ENCODE measurements around the gene ASB13. TPM values are rescaled to one million over a fixed set of nuclear protein-coding genes. Genes with fewer than 3 reads are reported as not detected.
A peak's percentile ranks its signal among the peaks of the same experiment; 100 is the strongest.

The ASB13 gene
- total and polyA plus RNA-seq, 5 experiments from 2014 or later = 11.5 to 23.9 (median 18.5) TPM

GRCh38 chr10:5666841-5667630 lies 641 bp upstream of the ASB13 start:
- DNase-seq (no peak), ATAC-seq (peak in 1 of 2 donors; percentile 6)
- Mint-ChIP-seq H3K4me3 (peak overlapping the region; percentile 79 to 97 (median 91)), H3K27me3 (peaks cover 0 to 10% (median 0%) of the 10 kb centered on the region in 5 donors), H3K36me3 (no peaks in the 10 kb centered on the region), H3K4me1 (peaks cover 13 to 36% (median 22%) of the 10 kb centered on the region in 4 donors), H3K9me3 (peaks cover 0 to 1% (median 0%) of the 10 kb centered on the region in 9 donors), H3K27ac (peak overlapping the region in 9 of 10 donors; percentile 26 to 90 (median 82))
- POLR2A ChIA-PET = no interaction called here

- Mint-ChIP-seq H3K27ac (peak overlapping the region in 9 of 10 donors; percentile 10 to 90 (median 70)), H3K27me3 (peaks cover 0 to 7% (median 0%) of the 10 kb centered on the region in 5 donors), H3K36me3 (no peaks in the 10 kb centered on the region), H3K9me3 (no peaks in the 10 kb centered on the region), H3K4me3 (peak overlapping the region; percentile 79 to 97 (median 87)), H3K4me1 (peaks cover 13 to 43% (median 23%) of the 10 kb centered on the region in 4 donors)
- POLR2A ChIA-PET = interaction anchor here (0.6 to 1.0 kb wide), 4 partner anchors 7 to 225 kb away, joined by 3 to 5 read pairs (median 3); partner anchors contain the start of gene FBH1
- ATAC-seq (no peak), DNase-seq (peak in 2 of 10 donors; percentile 3 to 4)
Observed at GRCh38 chr10:5665373-5666007, 905 bp downstream of the ASB13 start.

GRCh38 chr10:5663692-5664427 lies 2.5 kb downstream of the ASB13 start:
- DNase-seq (no peak), ATAC-seq (no peak)
- Mint-ChIP-seq H3K27ac (peak overlapping the region in 3 of 10 donors; percentile 5 to 35 (median 12)), H3K4me3 (peak overlapping the region in 3 of 10 donors; percentile 28 to 75 (median 48)), H3K36me3 (peaks cover 0 to 1% (median 0%) of the 10 kb centered on the region in 3 donors), H3K4me1 (peaks cover 19 to 54% (median 33%) of the 10 kb centered on the region in 4 donors), H3K9me3 (no peaks in the 10 kb centered on the region), H3K27me3 (peaks cover 0 to 7% (median 0%) of the 10 kb centered on the region in 5 donors)
- POLR2A ChIA-PET = no interaction called here

- Mint-ChIP-seq H3K27ac (peak overlapping the region in 1 of 10 donors; percentile 60), H3K4me1 (peaks cover 22 to 54% (median 34%) of the 10 kb centered on the region in 4 donors)
- POLR2A ChIA-PET = interaction anchor here (0.6 kb wide), 1 partner anchor 150 kb away, joined by 3 read pairs; the partner anchor contains the start of gene GDI2
Observed at GRCh38 chr10:5662708-5663579, 3.5 kb downstream of the ASB13 start.

GRCh38 chr10:5661043-5661442 lies 5.4 kb downstream of the ASB13 start:
- H3K27me3 Mint-ChIP-seq = no peaks in the 10 kb centered on the region
- peaks cover 27 to 62% (median 40%) of the 10 kb centered on the region in 4 donors for H3K4me1 Mint-ChIP-seq
- no peaks in the 10 kb centered on the region for H3K9me3 Mint-ChIP-seq
- no peak overlapping the region for H3K4me3 Mint-ChIP-seq
- POLR2A ChIA-PET = interaction anchor here (0.9 kb wide), 1 partner anchor 10 kb away, joined by 3 read pairs; no protein-coding TSS in a partner anchor
- DNase-seq (no peak), ATAC-seq (no peak)
- peaks cover 0 to 1% (median 0%) of the 10 kb centered on the region in 3 donors for H3K36me3 Mint-ChIP-seq
- H3K27ac Mint-ChIP-seq = peak overlapping the region in 1 of 10 donors; percentile 21

More at GRCh38 chr10:5662708-5663579, 3.5 kb downstream of the ASB13 start:
- Mint-ChIP-seq H3K36me3 (peaks cover 0 to 1% (median 0%) of the 10 kb centered on the region in 3 donors), H3K4me3 (no peak overlapping the region), H3K27me3 (peaks cover 0 to 6% (median 0%) of the 10 kb centered on the region in 5 donors), H3K9me3 (no peaks in the 10 kb centered on the region)
- no peak for ATAC-seq
- DNase-seq = no peak

GRCh38 chr10:5659702-5660528 lies 6.5 kb downstream of the ASB13 start:
- POLR2A ChIA-PET = no interaction called here
- no peaks in the 10 kb centered on the region for H3K9me3 Mint-ChIP-seq
- H3K4me1 Mint-ChIP-seq = peaks cover 28 to 66% (median 39%) of the 10 kb centered on the region in 4 donors
- ATAC-seq (no peak), DNase-seq (no peak)
- H3K36me3 Mint-ChIP-seq = peaks cover 0 to 1% (median 0%) of the 10 kb centered on the region in 3 donors
- H3K27ac Mint-ChIP-seq = peak overlapping the region in 3 of 10 donors; percentile 66 to 87 (median 83)
- H3K27me3 Mint-ChIP-seq = no peaks in the 10 kb centered on the region
- H3K4me3 Mint-ChIP-seq = no peak overlapping the region

GRCh38 chr10:5658871-5659618 lies 7.3 kb downstream of the ASB13 start:
- peaks cover 0 to 1% (median 0%) of the 10 kb centered on the region in 3 donors for H3K36me3 Mint-ChIP-seq
- no peaks in the 10 kb centered on the region for H3K27me3 Mint-ChIP-seq
- H3K4me3 Mint-ChIP-seq = no peak overlapping the region
- POLR2A ChIA-PET = no interaction called here
- H3K9me3 Mint-ChIP-seq = no peaks in the 10 kb centered on the region
- H3K4me1 Mint-ChIP-seq = peaks cover 28 to 61% (median 40%) of the 10 kb centered on the region in 4 donors
- no peak for ATAC-seq
- H3K27ac Mint-ChIP-seq = peak overlapping the region in 3 of 10 donors; percentile 48 to 87 (median 51)
- no peak for DNase-seq

GRCh38 chr10:5656737-5657579 lies 9.4 kb downstream of the ASB13 start:
- no peaks in the 10 kb centered on the region for H3K27me3 Mint-ChIP-seq
- POLR2A ChIA-PET = interaction anchor here (0.9 kb wide), 1 partner anchor 36 kb away, joined by 3 read pairs; no protein-coding TSS in a partner anchor
- H3K4me3 Mint-ChIP-seq = peak overlapping the region in 9 of 10 donors; percentile 0 to 67 (median 49)
- peak overlapping the region in 9 of 10 donors; percentile 4 to 87 (median 70) for H3K27ac Mint-ChIP-seq
- ATAC-seq = peak in 1 of 2 donors; percentile 41
- DNase-seq = peak in 2 of 10 donors; percentile 19 to 21
- no peaks in the 10 kb centered on the region for H3K9me3 Mint-ChIP-seq
- peaks cover 0 to 2% (median 1%) of the 10 kb centered on the region in 3 donors for H3K36me3 Mint-ChIP-seq
- H3K4me1 Mint-ChIP-seq = peaks cover 25 to 48% (median 38%) of the 10 kb centered on the region in 4 donors

GRCh38 chr10:5655121-5655520 lies 11.3 kb downstream of the ASB13 start:
- ATAC-seq (peak; percentile 44), DNase-seq (peak in 1 of 10 donors; percentile 9)
- Mint-ChIP-seq H3K27ac (peak overlapping the region in 6 of 10 donors; percentile 3 to 77 (median 66)), H3K27me3 (no peaks in the 10 kb centered on the region), H3K9me3 (no peaks in the 10 kb centered on the region), H3K4me3 (peak overlapping the region in 2 of 10 donors; percentile 30 to 45), H3K36me3 (peaks cover 0 to 4% (median 3%) of the 10 kb centered on the region in 3 donors), H3K4me1 (peaks cover 26 to 41% (median 33%) of the 10 kb centered on the region in 4 donors)
- POLR2A ChIA-PET = no interaction called here
